ENCODE measurements around the gene C1QTNF2. TPM values are rescaled to one million over a fixed set of nuclear protein-coding genes. Genes with fewer than 3 reads are reported as not detected.

Gene C1QTNF2
- total RNA-seq, 1 donor from 2014 or later, result 3.8 TPM

GRCh38 chr5:160298189-160298588 lies 72.2 kb downstream of the C1QTNF2 start:
- no peak for DNase-seq (ENCODE audit: low spot score)

GRCh38 chr5:160297776-160298175 lies 72.7 kb downstream of the C1QTNF2 start:
- DNase-seq (ENCODE audit: low spot score), result no peak

Other genes with a start within 250 kb of the C1QTNF2 start
- 6.2 TPM for gene FABP6, start 141.1 kb downstream of the C1QTNF2 start, total RNA-seq
- 12.4 TPM for gene CCNJL, start 58.1 kb downstream of the C1QTNF2 start, total RNA-seq
- gene FAM200C, start 29.4 kb upstream of the C1QTNF2 start, total RNA-seq, result 5.3 TPM
- gene SLU7, start 48.5 kb upstream of the C1QTNF2 start, total RNA-seq, result 34.2 TPM
- 2.6 TPM for gene PTTG1, start 51.2 kb upstream of the C1QTNF2 start, total RNA-seq

Measured in ureter (tissue), 1 donor.